Raji (cell line): Measurements from ENCODE around the gene SELENOS.

ENCODE experiments used
- POLR2A ChIP-seq: IDR thresholded peaks from 2 replicates; pipeline ENCODE4 v1.6.1; 2011; ENCODE audit warnings: low read depth, low read length, control low read depth; ENCODE audit not compliant: insufficient read depth

Gene SELENOS

GRCh38 chr15:101239724-101240136 lies 37.6 kb downstream of the SELENOS start:
- no peak for TF ChIP-seq POLR2A

- TF ChIP-seq POLR2A: no peak
Measured at GRCh38 chr15:101237251-101237650, 40.0 kb downstream of the SELENOS start.

GRCh38 chr15:101233651-101234280 lies 43.5 kb downstream of the SELENOS start:
- TF ChIP-seq POLR2A: no peak

GRCh38 chr15:101232677-101233076 lies 44.6 kb downstream of the SELENOS start:
- TF ChIP-seq POLR2A: no peak

GRCh38 chr15:101228313-101228712 lies 49.0 kb downstream of the SELENOS start:
- TF ChIP-seq POLR2A: no peak

- no peak for TF ChIP-seq POLR2A
Measured at GRCh38 chr15:101225658-101226057, 51.6 kb downstream of the SELENOS start.
